ENCODE measurements around the gene BSN. TPM values are rescaled to one million over a fixed set of nuclear protein-coding genes. Genes with fewer than 3 reads are reported as not detected.
A peak's percentile ranks its signal among the peaks of the same experiment; 100 is the strongest.

Gene BSN
- total and polyA plus RNA-seq, 2 donors (not counting 3 experiments of a cell fraction or from before 2014, with no cell fraction given): 0.04 to 0.27 TPM

DNA sequence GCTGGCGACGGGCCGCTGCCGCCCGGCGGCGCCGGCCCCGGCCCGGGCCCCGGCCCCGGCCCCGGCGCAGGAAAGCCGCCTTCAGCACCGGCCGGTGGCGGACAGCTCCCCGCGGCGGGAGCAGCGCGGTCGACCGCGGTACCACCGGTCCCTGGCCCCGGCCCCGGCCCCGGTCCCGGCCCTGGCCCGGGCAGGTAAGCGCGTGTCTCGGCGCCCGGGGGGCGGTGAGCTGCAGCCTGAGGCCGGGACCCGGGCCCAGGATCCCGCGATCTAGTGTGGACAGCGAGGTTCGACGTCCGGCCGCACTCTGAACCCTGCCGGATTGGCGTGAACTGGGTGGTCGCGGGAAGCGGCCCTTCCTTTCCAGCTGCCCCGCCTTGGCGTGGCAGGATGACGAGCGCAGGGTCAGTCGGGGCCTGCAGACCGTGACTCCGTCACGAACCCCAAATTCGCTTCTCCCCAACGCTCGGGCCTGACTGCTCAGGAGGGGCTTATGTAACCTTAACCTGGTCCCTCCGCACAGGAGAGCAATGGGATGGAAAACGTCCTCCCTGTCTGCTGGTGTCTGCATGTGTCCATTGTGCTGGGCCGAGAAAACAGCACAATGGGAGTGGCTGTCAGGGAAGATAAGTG is 472 bp downstream of the BSN start:
- ChIA-PET POLR2A (no interaction called here), CTCF (interaction anchor here (1.8 to 3.0 kb wide), 2 partner anchors 15 to 116 kb away, joined by 14 to 36 read pairs; no protein-coding TSS in a partner anchor)
- DNase-seq (ENCODE audit: low read depth, low spot score) (no peak), FAIRE-seq (no peak)
- Histone ChIP-seq H3K27ac (ENCODE audit: insufficient read depth, low read depth, low read length) (no peak overlapping the region), H3K4me3 (replicated peaks in 1 of 3; ENCODE audit: insufficient read depth in 1 of 3, low read depth in 1 of 3, low read length in 3 of 3) (peak overlapping the region in 2 of 3 experiments; percentile 16 to 51), H3K79me2 (ENCODE audit: control insufficient read depth, insufficient read depth, low read length) (no peaks in the 10 kb centered on the region), H3K4me2 (ENCODE audit: insufficient read depth, low read length) (peak overlapping the region; percentile 53), H3K9me3 (replicated peaks; ENCODE audit: control insufficient read depth, insufficient read depth, low read length) (no peaks in the 10 kb centered on the region), H4K20me1 (replicated peaks; ENCODE audit: control insufficient read depth, extremely low read depth, insufficient read depth, low read length) (no peaks in the 10 kb centered on the region), H3K9me1 (replicated peaks; ENCODE audit: control insufficient read depth, extremely low read depth, insufficient read depth, low read length) (no peaks in the 10 kb centered on the region), H2AFZ (ENCODE audit: low read depth, low read length) (no peak overlapping the region), H3K27me3 (ENCODE audit: control insufficient read depth in 2 of 2, insufficient read depth in 2 of 2, low read length in 2 of 2) (peaks cover 14 to 18% of the 10 kb centered on the region in 2 experiments), H3K9ac (replicated peaks; ENCODE audit: extremely low read depth, insufficient read depth, low read length) (no peak overlapping the region), H3K36me3 (ENCODE audit: control insufficient read depth in 2 of 2, extremely low read depth in 1 of 2, insufficient read depth in 2 of 2, low read length in 2 of 2) (no peaks in the 10 kb centered on the region), H3K4me1 (ENCODE audit: control insufficient read depth, extremely low read depth, insufficient read depth, low read length) (peaks cover 6% of the 10 kb centered on the region)
- dilution Hi-C loops (cut with MboI; ENCODE audit: extremely low pct_ligation_motif_present, low sequenced_read_pairs) (no loop called here), intact Hi-C loops (cut with micrococcal nuclease) (loop anchor here (1.0 to 5.0 kb wide), 2 partner anchors 14 to 233 kb away; partner anchors contain the start of gene IP6K1)
- BruUV-seq (replicated peaks): no TSS peak
- no peak for TF ChIP-seq GATA2 (IDR thresholded peaks at IDR 0.05; ENCODE audit: insufficient read depth, insufficient read length, low read depth, low read length)
- TF ChIP-seq FOS (IDR thresholded peaks at IDR 0.05; ENCODE audit: borderline replicate concordance, insufficient read depth, low read length): no peak
- TF ChIP-seq JUN (IDR thresholded peaks at IDR 0.05; ENCODE audit: borderline replicate concordance, insufficient read depth, insufficient read length, low read depth): no peak
- TF ChIP-seq, protein P1, sequence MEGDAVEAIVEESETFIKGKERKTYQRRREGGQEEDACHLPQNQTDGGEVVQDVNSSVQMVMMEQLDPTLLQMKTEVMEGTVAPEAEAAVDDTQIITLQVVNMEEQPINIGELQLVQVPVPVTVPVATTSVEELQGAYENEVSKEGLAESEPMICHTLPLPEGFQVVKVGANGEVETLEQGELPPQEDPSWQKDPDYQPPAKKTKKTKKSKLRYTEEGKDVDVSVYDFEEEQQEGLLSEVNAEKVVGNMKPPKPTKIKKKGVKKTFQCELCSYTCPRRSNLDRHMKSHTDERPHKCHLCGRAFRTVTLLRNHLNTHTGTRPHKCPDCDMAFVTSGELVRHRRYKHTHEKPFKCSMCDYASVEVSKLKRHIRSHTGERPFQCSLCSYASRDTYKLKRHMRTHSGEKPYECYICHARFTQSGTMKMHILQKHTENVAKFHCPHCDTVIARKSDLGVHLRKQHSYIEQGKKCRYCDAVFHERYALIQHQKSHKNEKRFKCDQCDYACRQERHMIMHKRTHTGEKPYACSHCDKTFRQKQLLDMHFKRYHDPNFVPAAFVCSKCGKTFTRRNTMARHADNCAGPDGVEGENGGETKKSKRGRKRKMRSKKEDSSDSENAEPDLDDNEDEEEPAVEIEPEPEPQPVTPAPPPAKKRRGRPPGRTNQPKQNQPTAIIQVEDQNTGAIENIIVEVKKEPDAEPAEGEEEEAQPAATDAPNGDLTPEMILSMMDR (IDR thresholded peaks at IDR 0.05; ENCODE audit: extremely low read depth in 1 of 2, insufficient read depth in 1 of 2, low read depth in 1 of 2, low read length in 2 of 2): no peak
- no peak for TF ChIP-seq POLR2AphosphoS5 (IDR thresholded peaks at IDR 0.05; ENCODE audit: insufficient read depth, low read depth, low read length)
- TF ChIP-seq EZH2 (IDR thresholded peaks at IDR 0.05; ENCODE audit: borderline replicate concordance, low read depth, low read length, severe bottlenecking): no peak
- no peak for TF ChIP-seq POLR2A (IDR thresholded peaks at IDR 0.05; ENCODE audit: low read depth, low read length)
- no peak for TF ChIP-seq MYC (IDR thresholded peaks at IDR 0.05; ENCODE audit: low read depth, low read length)
- TF ChIP-seq, protein P2, sequence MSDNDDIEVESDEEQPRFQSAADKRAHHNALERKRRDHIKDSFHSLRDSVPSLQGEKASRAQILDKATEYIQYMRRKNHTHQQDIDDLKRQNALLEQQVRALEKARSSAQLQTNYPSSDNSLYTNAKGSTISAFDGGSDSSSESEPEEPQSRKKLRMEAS (IDR thresholded peaks at IDR 0.05; ENCODE audit: insufficient read depth, insufficient read length): no peak

All from endothelial cell of umbilical vein (primary cell).